ENCODE measurements around the gene SNX5.

- no peak for TF ChIP-seq POLR2A (IDR thresholded peaks at IDR 0.05)
- TF ChIP-seq, protein P1, sequence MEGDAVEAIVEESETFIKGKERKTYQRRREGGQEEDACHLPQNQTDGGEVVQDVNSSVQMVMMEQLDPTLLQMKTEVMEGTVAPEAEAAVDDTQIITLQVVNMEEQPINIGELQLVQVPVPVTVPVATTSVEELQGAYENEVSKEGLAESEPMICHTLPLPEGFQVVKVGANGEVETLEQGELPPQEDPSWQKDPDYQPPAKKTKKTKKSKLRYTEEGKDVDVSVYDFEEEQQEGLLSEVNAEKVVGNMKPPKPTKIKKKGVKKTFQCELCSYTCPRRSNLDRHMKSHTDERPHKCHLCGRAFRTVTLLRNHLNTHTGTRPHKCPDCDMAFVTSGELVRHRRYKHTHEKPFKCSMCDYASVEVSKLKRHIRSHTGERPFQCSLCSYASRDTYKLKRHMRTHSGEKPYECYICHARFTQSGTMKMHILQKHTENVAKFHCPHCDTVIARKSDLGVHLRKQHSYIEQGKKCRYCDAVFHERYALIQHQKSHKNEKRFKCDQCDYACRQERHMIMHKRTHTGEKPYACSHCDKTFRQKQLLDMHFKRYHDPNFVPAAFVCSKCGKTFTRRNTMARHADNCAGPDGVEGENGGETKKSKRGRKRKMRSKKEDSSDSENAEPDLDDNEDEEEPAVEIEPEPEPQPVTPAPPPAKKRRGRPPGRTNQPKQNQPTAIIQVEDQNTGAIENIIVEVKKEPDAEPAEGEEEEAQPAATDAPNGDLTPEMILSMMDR (IDR thresholded peaks at IDR 0.05), result peak; percentile 90 to 92
- no peak for TF ChIP-seq POLR2AphosphoS5 (IDR thresholded peaks at IDR 0.05)
These were observed 27.6 kb upstream of the SNX5 start for GRCh38 chr20:17995967-17996819.

Measured in suprapubic skin (tissue), 4 donors.